K562 (cell line): ENCODE data around the gene CEP20. TPM values are rescaled to one million over a fixed set of nuclear protein-coding genes. Genes with fewer than 3 reads are reported as not detected.
A peak's percentile ranks its signal among the peaks of the same experiment; 100 is the strongest.

ENCODE experiments used
- ATAC-seq: fragments of 200-7000 bp; cut with Tn5 transposase; 3 replicates; pipeline ENCODE4 v1.9.1; 2020; ENCODE audit warnings: moderate library complexity
- BruUV-seq: library from RNA; stranded (reverse); fragments of 400-500 nt; replicated peaks from 2 replicates; lab custom pipeline; 2021; lab: Mats Ljungman, UMichigan
- CTCF ChIA-PET: fragments of 300-600 bp; formaldehyde crosslinking; extraction: SDS; loops from one replicate; lab custom pipeline; 2021; ENCODE audit warnings: low intra/inter-chr PET ratio; lab: Yijun Ruan, JAX
- POLR2A ChIA-PET: fragments of 300-600, 350-650 bp; sonication (Branson Sonifier 250); formaldehyde crosslinking; extraction: SDS; loops from one replicate; lab custom pipeline; 2021; ENCODE audit warnings: antibody characterized with exemption, inconsistent platforms; lab: Yijun Ruan, JAX
- DNase-seq, 4 experiments: peaks; one replicate each; pipeline versions ENCODE4 v3.0.0 to v3.0.0-alpha.2; 2011 to 2018; ENCODE audit warnings: low spot score in 3 of 4, mixed read lengths in 3 of 4; ENCODE audit errors: extremely low read depth in 1 of 4
- FAIRE-seq: peaks from 2 replicates; lab custom pipeline; 2011; peaks lifted over from hg19 to GRCh38; lab: Jason Lieb, UNC
- H2AFZ ChIP-seq: 2 replicates; pipeline ENCODE4 v1.6.0; 2011; ENCODE audit warnings: low read depth, low read length, control low read depth, inconsistent platforms
- H3K27ac ChIP-seq: fragments of 200-600 bp; 3 replicates; pipeline ENCODE4 v1.8.0; 2011; ENCODE audit warnings: low read depth, mild to moderate bottlenecking, control low read depth, inconsistent platforms, low read length, moderate library complexity, mixed read lengths; ENCODE audit errors: extremely low read depth
- H3K27me3 ChIP-seq, 2 experiments: fragments of 300-600 bp in 1 of 2; 2 replicates in 1 of 2; 3 replicates in 1 of 2; pipeline versions ENCODE4 v1.6.0 to v1.8.0; 2011; ENCODE audit warnings: inconsistent platforms in 2 of 2, low read length in 2 of 2, mild to moderate bottlenecking in 1 of 2, mixed read lengths in 1 of 2, moderate library complexity in 1 of 2; ENCODE audit not compliant: control insufficient read depth in 2 of 2, insufficient read depth in 2 of 2
- H3K36me3 ChIP-seq: fragments of 300-600 bp; 3 replicates; pipeline ENCODE4 v1.8.0; 2011; ENCODE audit warnings: mild to moderate bottlenecking, low read length, inconsistent platforms; ENCODE audit not compliant: control insufficient read depth, insufficient read depth
- H3K4me1 ChIP-seq, 2 experiments: fragments of 200-600 bp in 1 of 2; replicated peaks in 1 of 2; 2 replicates in 1 of 2; 3 replicates in 1 of 2; pipeline versions ENCODE4 v1.5.1 to v1.8.0; 2011; ENCODE audit warnings: inconsistent platforms in 2 of 2, low read length in 2 of 2, mild to moderate bottlenecking in 1 of 2, mixed read lengths in 1 of 2, moderate library complexity in 1 of 2; ENCODE audit not compliant: control insufficient read depth in 2 of 2, insufficient read depth in 2 of 2
- H3K4me2 ChIP-seq: 2 replicates; pipeline ENCODE4 v1.6.1; 2011; ENCODE audit warnings: low read length, control low read depth, inconsistent platforms, mixed read lengths; ENCODE audit not compliant: insufficient read depth
- H3K4me3 ChIP-seq: fragments of 200-600 bp; sonication (generic), shearing (Covaris generic); 2 replicates; pipeline ENCODE4 v1.5.1; 2016; ENCODE audit warnings: control low read depth, inconsistent platforms
- H3K79me2 ChIP-seq: fragments of 200-600 bp; 3 replicates; pipeline ENCODE4 v1.8.0; 2011; ENCODE audit warnings: low read length, inconsistent platforms; ENCODE audit not compliant: control insufficient read depth, insufficient read depth
- H3K9ac ChIP-seq, 2 experiments: 2 replicates each; pipeline versions ENCODE4 v1.6.0 to v1.6.1; 2011; ENCODE audit warnings: low read depth in 2 of 2, low read length in 2 of 2, control low read depth in 1 of 2, inconsistent platforms in 1 of 2, mild to moderate bottlenecking in 1 of 2, mixed read lengths in 1 of 2; ENCODE audit not compliant: insufficient read depth in 1 of 2
- H3K9me1 ChIP-seq: one replicate; pipeline ENCODE4 v1.6.0; 2011; ENCODE audit warnings: inconsistent platforms, mild to moderate bottlenecking, low read length, moderate library complexity; ENCODE audit not compliant: control insufficient read depth, insufficient read depth
- H3K9me3 ChIP-seq: replicated peaks from 2 replicates; pipeline ENCODE4 v1.5.1; 2011; ENCODE audit warnings: low read depth, low read length, inconsistent platforms; ENCODE audit not compliant: control insufficient read depth, insufficient read depth
- H4K20me1 ChIP-seq: replicated peaks from 2 replicates; pipeline ENCODE4 v1.6.1; 2011; ENCODE audit warnings: low read length, inconsistent platforms, mixed read lengths; ENCODE audit not compliant: control insufficient read depth, insufficient read depth
- CREB1 ChIP-seq, 2 experiments: sonication (generic) in 1 of 2; formaldehyde crosslinking in 1 of 2; IDR thresholded peaks; 2 replicates each; pipeline versions ENCODE4 v1.6.1 to v1.8.0; 2012 to 2022; ENCODE audit warnings: inconsistent platforms in 1 of 2, mild to moderate bottlenecking in 1 of 2, missing genetic modification reagents in 1 of 2, moderate library complexity in 1 of 2
- CREM ChIP-seq: IDR thresholded peaks from 2 replicates; pipeline ENCODE4 v1.6.1; 2014; ENCODE audit warnings: antibody characterized with exemption, low read depth
- RBFOX2 ChIP-seq: fragments of 200-400 bp; formaldehyde crosslinking; IDR thresholded peaks from 2 replicates; pipeline ENCODE4 v1.6.1; 2017; ENCODE audit warnings: low read depth, mild to moderate bottlenecking, low read length, moderate library complexity
- TAF15 ChIP-seq: fragments of 200-400 bp; formaldehyde crosslinking; IDR thresholded peaks from 2 replicates; pipeline ENCODE4 v1.6.1; 2017; ENCODE audit warnings: mild to moderate bottlenecking, low read depth, low read length, moderate library complexity
- ZEB2 ChIP-seq: fragments of 450-650 bp; IDR thresholded peaks from 2 replicates; pipeline ENCODE4 v1.6.1; 2016
- ZNF586 ChIP-seq: fragments of 450-650 bp; formaldehyde crosslinking; conservative IDR thresholded peaks from 2 replicates; pipeline ENCODE4 v1.4.0; 2020; ENCODE audit warnings: mild to moderate bottlenecking, moderate library complexity
- ZNF644 ChIP-seq: fragments of 200-800 bp; sonication (Bioruptor generic); IDR thresholded peaks from 2 replicates; pipeline ENCODE4 v1.6.1; 2016; ENCODE audit warnings: low read depth, missing genetic modification characterization, missing compliant biosample characterization
- WGBS: fragments of 100-300 bp; shearing (Covaris generic); methylation state at CpG from one replicate; pipeline ENCODE4 v1.1.6; 2016; ENCODE audit warnings: low coverage, mixed read lengths; ENCODE audit not compliant: insufficient coverage; ENCODE audit errors: missing lambda C conversion rate; 5-methylcytosine and 5-hydroxymethylcytosine counted together
- in situ Hi-C: fragments of 300-500 bp; cut with MboI; formaldehyde crosslinking; loops from 4 replicates; pipeline ENCODE4 v1.15.0; 2018; ENCODE audit warnings: inconsistent platforms, mixed read lengths
- intact Hi-C: fragments of 100-400 bp; cut with micrococcal nuclease; formaldehyde crosslinking; loops from 2 replicates; pipeline ENCODE4 v1.14.2; 2022
- polyA plus RNA-seq, 8 experiments: library from polyadenylated mRNA; depleted of rRNA in 4 of 8; stranded (reverse) in 5 of 8; unstranded in 3 of 8; fragments of >200 nt; fragmentation: Nextera tagmentation in 2 of 8; fragmentation: Illumina TruSeq in 1 of 8; extraction: Ambion mirVana in 2 of 8; extraction: Trizol in 1 of 8; gene quantifications; 2 replicates each; pipeline versions ENCODE4 v1.2.1 to v1.2.3, GENCODE V29; 2011 to 2014; ENCODE audit warnings: inconsistent platforms in 1 of 8, missing spikeins in 1 of 8
- total RNA-seq, 7 experiments: library from RNA; depleted of rRNA in 6 of 7; stranded (reverse); fragments of >200 nt in 6 of 7; fragmentation: Illumina TruSeq in 2 of 7; extraction: Trizol in 2 of 7; gene quantifications; 2 replicates each; pipeline versions ENCODE4 v1.2.1 to v1.2.3, GENCODE V29; 2011 to 2021; ENCODE audit warnings: low replicate concordance in 1 of 7

CEP20 gene
- total and polyA plus RNA-seq, 9 of the 15 experiments (the other 6 are each of a cell fraction or from before 2014, with no cell fraction given) = 41.3 to 150 (median 104) TPM

- CTCF ChIA-PET = no interaction called here
- DNase-seq (peak in 1 of 4 experiments; percentile 40), FAIRE-seq (no peak), ATAC-seq (0 out of 3 replicates have a peak, but pooled peaks have one; percentile 3)
- Histone ChIP-seq H3K4me2 (peak overlapping the region; percentile 93), H2AFZ (no peak overlapping the region), H4K20me1 (no peaks in the 10 kb centered on the region), H3K4me3 (peak overlapping the region; percentile 86), H3K79me2 (peaks cover 60% of the 10 kb centered on the region), H3K4me1 (peaks cover 14 to 28% of the 10 kb centered on the region in 2 experiments), H3K27ac (peak overlapping the region; percentile 95), H3K9me1 (no peaks in the 10 kb centered on the region), H3K9ac (peak overlapping the region; percentile 31 to 97; a peak in 3 of 4 replicates), H3K27me3 (no peaks in the 10 kb centered on the region), H3K9me3 (no peaks in the 10 kb centered on the region), H3K36me3 (peaks cover 34% of the 10 kb centered on the region)
- in situ Hi-C loops (no loop called here), intact Hi-C loops (loop anchor here (5.0 kb wide), 1 partner anchor 100 kb away; no protein-coding TSS in a partner anchor)
- 9% methylated on average over 4 of the region's 4 CpGs for WGBS
- POLR2A ChIA-PET = interaction anchor here (0.9 to 1.8 kb wide), 7 partner anchors 9 to 139 kb away, joined by 3 to 16 read pairs (median 5); no protein-coding TSS in a partner anchor
- BruUV-seq = no TSS peak
- peak; percentile 67 for TF ChIP-seq CREM
- no peak for TF ChIP-seq ZEB2
- TF ChIP-seq RBFOX2 = 0 out of 2 replicates have a peak, but pooled peaks have one; percentile 1
- TF ChIP-seq TAF15 = no peak
- peak; percentile 36; the same call in 1 of the 2 replicates for TF ChIP-seq CREB1 (IDR thresholded peaks at IDR 0.05)
- no peak for TF ChIP-seq CREB1 (CRISPR knock-in tag; IDR thresholded peaks at IDR 0.05)
- no peak for TF ChIP-seq ZNF586 (CRISPR knock-in tag)
- TF ChIP-seq ZNF644 (tag) = 0 out of 2 replicates have a peak, but pooled peaks have one; percentile 16
These were observed 1.1 kb downstream of the CEP20 start for GRCh38 chr16:15887283-15887682.
